Stimulated activated CD4-positive, alpha-beta T cell treated with anti-CD3 and anti-CD28 coated beads, Interleukin-12 subunit alpha, Interleukin-12 subunit beta, amount 100 ng/mL, for 48 hours (primary cell): ENCODE results near the gene PPP4R2.

Experiments used
- DNase-seq, 3 donors: peaks; one replicate each; pipeline ENCODE4 v3.0.0-alpha.2; 2020; ENCODE audit warnings: low read depth in 2 of 3, low spot score in 1 of 3

PPP4R2 gene

GRCh38 chr3:73068419-73068818 lies 71.8 kb downstream of the PPP4R2 start:
- DNase-seq = no peak

DNA sequence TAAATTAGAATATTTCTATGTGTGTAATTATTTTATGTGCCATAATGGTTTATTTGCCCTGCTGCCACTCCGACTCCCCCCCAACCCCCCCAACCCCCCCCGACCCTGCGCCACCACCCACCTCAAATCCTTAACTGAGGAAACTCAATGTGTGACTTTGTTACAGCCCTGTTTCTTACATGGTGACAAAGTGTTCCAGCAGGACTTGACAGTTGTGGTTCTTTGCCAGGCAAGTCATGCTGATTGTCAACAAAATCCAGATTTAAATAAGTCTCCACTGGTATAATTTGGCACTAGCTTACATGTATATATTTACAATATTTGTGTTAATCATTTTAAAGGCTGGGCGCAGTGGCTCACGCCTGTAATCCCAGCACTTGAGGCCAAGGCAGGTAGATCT lies 72.6 kb downstream of the PPP4R2 start:
- DNase-seq = no peak

DNA sequence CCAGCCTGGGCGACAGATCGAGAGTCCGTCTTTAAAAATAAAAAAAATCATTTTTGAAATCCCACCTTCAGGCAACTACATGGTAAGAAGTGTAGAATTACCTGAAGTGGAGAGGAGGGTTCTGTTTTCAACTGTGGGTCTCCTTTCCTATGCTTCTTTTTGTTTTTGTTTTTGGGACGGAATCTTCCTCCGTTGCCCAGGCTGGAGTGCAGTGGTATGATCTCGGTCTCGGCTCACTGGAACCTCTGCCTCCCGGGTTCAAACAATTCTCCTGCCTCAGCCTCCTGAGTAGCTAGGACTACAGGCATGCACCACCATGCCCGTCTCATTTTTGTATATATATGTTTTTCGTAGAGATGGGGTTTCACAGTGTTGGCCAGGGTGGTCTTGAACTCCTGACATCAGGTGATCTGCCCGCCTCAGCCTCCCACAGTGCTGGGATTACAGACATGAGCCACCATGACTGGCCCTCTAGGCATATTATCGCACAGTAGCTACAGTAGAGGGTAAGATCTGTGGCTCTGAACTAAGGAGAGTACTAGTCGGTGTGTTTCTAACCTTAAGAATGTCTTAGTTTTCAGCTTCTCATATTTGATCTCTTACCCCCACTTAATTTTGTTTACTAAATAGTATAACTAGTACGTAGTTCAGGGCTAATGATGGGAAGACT lies 73.3 kb downstream of the PPP4R2 start:
- no peak for DNase-seq

GRCh38 chr3:73070675-73071575 lies 74.3 kb downstream of the PPP4R2 start:
- no peak for DNase-seq

DNA sequence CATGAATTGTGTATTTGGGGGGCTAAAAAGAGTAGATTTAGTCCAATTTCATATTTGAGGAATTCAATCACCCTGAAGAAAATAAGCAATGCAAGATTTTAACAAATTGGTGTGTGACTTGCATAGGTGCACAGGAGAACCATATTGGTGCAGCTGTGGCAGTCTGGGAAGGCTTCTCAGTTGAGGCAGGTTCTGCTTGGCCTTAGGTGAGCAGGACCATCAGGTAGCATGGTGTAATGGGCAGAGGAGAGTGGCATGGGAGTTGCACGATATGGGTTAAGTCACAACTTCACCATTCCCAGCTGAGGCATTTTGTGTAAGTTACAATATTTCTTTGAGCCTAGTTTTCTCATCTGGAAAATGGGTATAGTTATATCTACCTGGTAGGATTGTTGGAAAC lies 75.3 kb downstream of the PPP4R2 start:
- no peak for DNase-seq

DNA sequence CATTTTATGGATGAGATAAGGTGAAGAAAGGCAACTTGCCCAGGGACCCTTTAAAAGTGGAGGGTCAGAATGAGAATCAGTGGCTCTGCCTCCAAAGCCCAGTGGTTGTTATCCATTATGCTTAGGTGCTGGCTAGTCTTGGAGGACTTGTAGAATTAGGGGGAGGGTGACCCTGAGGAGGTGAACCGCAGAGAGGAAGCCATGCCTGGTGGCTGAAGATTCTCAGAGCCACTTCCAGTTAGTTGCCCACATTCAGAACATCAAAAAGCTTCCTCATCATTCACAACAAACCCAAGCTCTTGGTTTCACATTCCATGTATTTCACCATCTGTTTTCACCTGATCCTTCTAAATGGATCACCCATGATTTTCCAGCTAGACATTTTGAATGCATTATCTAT lies 76.0 kb downstream of the PPP4R2 start:
- DNase-seq = no peak

DNA sequence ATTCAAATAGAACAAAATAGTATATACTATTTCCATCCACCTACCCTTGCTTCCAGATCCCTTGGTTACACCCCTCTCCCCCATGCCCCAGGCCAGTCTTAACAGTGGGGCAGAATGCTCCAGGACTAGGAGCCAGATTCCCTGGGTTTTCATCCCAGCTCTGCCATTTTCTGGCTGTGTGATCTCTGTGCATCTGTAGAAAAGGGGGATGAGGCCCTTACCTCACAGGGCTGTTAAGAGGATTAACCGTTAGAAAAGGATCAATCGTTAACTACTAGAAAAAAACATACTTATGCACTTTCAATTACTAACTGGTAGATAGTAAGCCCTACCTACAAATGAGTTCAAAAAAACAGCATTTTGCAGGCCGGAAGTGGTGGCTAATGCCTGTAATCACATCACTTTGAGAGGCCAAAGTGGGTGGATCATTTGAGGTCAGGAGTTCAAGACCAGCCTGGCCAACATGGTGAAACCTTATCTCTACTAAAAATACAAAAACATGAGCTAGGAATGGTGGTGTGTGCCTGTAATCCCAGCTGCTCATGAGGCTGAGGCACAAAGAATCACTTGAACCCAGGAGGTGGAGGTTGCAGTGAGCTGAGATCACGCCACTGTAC lies 76.6 kb downstream of the PPP4R2 start:
- DNase-seq = no peak

DNA sequence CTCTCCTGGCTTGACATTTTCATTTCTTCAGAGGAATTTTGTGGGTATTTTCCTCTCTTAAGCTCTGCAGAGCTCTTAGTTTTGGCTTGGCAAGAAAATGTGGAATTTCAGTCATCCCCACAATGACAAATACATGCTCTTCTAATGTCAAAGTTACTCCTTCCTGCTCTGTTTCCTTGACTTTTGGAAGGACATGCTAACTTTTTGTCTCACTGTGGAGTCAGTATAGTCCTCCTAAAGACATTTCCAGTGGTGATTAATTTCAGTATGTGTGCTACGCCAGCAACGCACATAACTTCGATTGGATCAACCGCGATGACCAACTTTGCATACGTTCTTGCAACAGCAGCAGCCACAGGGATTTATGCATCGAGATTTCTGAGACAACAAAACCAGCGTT lies 78.2 kb downstream of the PPP4R2 start:
- no peak for DNase-seq

- peak in 1 of 3 donors; percentile 15 for DNase-seq
Observed at GRCh38 chr3:73080216-73080966, 83.8 kb downstream of the PPP4R2 start.

DNA sequence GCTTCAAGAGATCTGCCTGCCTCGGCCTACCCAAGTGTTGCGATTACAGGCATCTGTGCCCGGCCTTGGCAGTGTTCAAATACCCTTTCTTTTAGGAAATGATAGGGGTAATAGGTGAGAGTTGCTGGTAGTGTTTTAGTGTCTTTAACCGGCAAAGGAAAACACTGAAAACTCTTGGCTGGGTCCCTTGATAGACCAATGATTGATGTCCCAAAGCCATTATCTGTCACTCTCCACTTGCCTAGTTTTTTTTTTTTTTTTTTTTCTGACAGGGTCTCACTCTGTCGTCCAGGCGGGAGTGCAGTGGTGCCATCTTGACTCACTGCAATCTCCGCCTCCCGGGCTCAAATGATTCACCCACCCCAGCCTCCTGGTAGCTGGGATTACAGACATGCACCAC lies 84.5 kb downstream of the PPP4R2 start:
- no peak for DNase-seq

DNA sequence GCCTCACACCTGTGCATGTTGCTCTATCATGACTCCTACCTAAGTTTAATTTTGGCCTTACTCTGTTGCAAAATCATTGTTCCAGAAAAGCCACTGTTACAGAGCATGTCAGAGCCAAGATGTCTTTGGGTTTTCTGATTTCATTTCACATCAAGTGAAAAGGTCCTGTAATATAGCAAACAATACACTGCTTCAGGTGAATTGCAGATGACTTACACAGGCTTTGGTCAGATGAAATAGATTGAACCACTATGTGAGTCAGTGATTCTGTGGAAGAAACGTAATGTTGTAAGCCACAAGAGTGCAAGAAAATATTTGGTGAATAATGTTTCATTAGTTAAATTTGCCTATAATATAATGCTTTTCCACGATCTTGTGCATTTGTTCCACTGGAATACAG lies 87.6 kb downstream of the PPP4R2 start:
- DNase-seq = no peak

- DNase-seq = peak; percentile 8 to 57 (median 33)
Observed at GRCh38 chr3:73086071-73086494, 89.5 kb downstream of the PPP4R2 start.

- DNase-seq = no peak
Observed at GRCh38 chr3:73094129-73094528, 97.5 kb downstream of the PPP4R2 start.

- no peak for DNase-seq
Observed at GRCh38 chr3:73094951-73095350, 98.3 kb downstream of the PPP4R2 start.

DNA sequence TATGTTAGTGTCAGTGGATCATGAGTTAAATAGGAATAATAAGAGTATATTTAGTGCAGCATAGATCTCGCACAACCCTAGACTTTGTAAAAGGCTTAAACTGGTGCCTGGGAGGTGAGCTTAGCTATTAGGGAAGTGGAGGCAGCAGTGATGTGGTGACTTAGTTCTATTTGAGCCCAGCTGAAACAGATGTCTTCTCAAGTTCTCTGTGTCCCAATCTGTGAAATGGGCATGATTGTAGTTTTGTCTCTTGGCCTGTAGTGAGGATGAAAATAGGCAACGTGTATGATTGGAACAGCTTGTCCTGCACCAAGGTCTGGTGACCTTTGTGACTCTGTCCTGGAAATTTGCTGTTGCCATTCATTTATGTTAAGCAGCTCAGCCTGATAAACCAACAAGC lies 99.6 kb downstream of the PPP4R2 start:
- DNase-seq = no peak

- no peak for DNase-seq
Observed at GRCh38 chr3:73098026-73098425, 101.4 kb downstream of the PPP4R2 start.

DNA sequence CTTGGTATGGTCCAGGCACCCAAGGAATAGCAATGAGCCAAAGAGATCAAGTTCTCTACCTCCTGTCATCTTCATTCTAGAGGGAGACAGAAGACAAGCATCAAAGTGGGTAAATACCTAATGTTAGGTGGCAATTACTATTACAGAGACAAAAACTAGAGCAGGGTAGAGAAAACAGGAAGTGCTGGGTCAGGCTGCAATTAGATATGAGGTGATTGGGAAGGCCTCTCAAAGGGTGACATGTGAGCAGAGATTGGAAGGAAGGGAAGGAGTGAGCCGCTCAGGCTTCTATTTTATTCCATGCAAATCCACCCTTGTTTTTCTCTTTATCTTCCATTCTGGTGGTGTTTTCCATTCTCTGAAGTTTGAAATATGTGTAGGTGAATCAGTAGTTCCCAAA lies 102.3 kb downstream of the PPP4R2 start:
- no peak for DNase-seq

DNA sequence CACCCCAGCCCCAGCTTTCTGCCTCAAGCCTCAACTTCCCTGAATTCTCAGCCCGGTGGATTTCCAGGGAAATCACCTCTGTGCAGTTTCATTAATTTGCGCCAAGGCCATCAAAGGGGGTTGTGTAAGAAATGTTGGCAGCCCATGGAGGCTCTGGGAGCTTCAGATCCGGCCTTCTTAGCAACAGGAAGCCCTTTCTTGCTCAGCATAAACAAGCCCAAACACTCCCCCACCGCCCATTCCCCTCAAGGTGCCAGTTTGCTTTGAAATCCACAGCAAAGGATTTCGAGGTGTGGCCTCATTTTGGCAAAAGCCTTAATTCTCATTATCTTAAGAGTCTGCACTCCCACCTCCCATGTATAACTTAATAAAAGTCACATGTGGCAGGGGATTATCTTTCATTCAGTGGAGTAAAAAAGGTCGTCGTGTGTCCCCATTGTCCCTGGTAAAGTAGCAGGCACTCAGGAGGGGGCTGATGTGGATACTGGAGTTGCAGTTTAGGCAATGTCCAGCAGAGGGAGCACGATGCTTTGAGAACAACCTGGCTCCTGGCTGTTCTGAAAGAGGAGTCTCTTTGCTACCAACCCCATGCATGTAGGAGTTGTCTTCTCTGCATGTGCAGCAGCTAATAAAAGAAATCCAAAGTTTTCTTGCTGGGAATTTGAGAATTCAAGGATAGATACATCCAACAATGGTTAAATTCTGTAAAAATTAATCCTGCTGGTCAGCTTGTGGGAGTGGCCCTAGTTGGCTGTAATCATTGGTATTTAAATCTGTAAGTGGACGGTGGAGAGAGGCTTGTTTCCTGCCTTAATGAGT lies 104.3 kb downstream of the PPP4R2 start:
- DNase-seq = peak; percentile 62 to 88 (median 71)

GRCh38 chr3:73101881-73102280 lies 105.3 kb downstream of the PPP4R2 start:
- DNase-seq = no peak

DNA sequence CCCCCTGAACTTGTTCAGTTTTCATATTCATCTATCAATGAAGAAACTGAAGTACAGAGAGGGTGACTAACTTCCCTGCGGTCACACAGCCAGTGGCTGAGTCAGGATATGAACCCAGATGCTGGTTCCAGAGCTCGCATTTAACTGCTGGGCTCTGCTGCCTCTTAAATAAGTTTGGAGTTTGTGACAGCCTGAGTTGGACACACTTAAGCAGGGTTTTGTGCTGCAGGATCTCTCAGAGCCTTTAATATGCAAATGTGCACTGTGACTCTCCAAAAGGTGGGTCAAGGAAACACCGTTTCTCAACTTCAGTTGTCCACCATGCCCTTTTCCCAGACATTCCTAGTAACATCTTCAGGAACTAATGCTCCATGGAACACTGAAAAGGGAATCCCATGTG lies 110.6 kb downstream of the PPP4R2 start:
- DNase-seq = no peak
